ENCODE data around the gene CA7. TPM values are rescaled to one million over a fixed set of nuclear protein-coding genes. Genes with fewer than 3 reads are reported as not detected.

Gene CA7
- total and polyA plus RNA-seq, 4 donors = not detected

DNA sequence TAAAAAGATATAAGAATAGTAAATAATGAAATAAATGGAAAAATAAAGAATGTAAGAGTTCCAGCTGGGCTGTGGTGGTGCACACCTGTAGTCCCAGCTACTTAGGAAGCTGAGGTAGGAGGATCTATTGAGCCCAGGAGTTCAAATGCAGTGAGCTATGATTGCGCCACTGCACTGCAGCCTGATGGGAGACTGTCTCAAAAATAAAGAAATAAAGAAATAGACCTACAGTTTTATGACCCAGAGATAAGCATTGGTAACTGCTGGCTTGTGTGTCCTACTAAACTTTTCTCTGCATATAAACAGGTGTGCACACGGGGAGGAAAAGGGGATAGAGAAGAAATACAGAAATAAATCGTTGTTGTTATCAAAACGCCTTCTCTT is 28.3 kb downstream of the CA7 start:
- no peak overlapping the region for H3K9ac ChIP-seq (ENCODE audit: low read depth in 1 of 2, low read length in 2 of 2)
- no peak for DNase-seq (ENCODE audit: low spot score)
- no peak overlapping the region for H3K27ac ChIP-seq (ENCODE audit: low read depth in 1 of 2, low read length in 2 of 2)
- H3K27me3 ChIP-seq (ENCODE audit: control insufficient read depth in 4 of 4, insufficient read depth in 4 of 4, low read length in 3 of 4) = no peaks in the 10 kb centered on the region
- H3K4me1 ChIP-seq (ENCODE audit: control insufficient read depth in 4 of 4, insufficient read depth in 4 of 4, low read length in 3 of 4) = peaks cover 0 to 9% (median 3%) of the 10 kb centered on the region in 4 donors
- peak overlapping the region in 1 of 3 donors; percentile 15 for H3K4me3 ChIP-seq (ENCODE audit: low read depth in 1 of 3, low read length in 3 of 3)
- H3K9me3 ChIP-seq (ENCODE audit: control insufficient read depth in 4 of 4, low read length in 3 of 4) = no peaks in the 10 kb centered on the region
- no peak for TF ChIP-seq FOXA2 (IDR thresholded peaks at IDR 0.05)
- TF ChIP-seq, protein P1, sequence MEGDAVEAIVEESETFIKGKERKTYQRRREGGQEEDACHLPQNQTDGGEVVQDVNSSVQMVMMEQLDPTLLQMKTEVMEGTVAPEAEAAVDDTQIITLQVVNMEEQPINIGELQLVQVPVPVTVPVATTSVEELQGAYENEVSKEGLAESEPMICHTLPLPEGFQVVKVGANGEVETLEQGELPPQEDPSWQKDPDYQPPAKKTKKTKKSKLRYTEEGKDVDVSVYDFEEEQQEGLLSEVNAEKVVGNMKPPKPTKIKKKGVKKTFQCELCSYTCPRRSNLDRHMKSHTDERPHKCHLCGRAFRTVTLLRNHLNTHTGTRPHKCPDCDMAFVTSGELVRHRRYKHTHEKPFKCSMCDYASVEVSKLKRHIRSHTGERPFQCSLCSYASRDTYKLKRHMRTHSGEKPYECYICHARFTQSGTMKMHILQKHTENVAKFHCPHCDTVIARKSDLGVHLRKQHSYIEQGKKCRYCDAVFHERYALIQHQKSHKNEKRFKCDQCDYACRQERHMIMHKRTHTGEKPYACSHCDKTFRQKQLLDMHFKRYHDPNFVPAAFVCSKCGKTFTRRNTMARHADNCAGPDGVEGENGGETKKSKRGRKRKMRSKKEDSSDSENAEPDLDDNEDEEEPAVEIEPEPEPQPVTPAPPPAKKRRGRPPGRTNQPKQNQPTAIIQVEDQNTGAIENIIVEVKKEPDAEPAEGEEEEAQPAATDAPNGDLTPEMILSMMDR (IDR thresholded peaks at IDR 0.05; ENCODE audit: low read depth, low read length, missing input control) = no peak
- no peak for TF ChIP-seq RAD21 (IDR thresholded peaks at IDR 0.05)
- no peak for TF ChIP-seq SP1 (IDR thresholded peaks at IDR 0.05)
- TF ChIP-seq, protein P2, sequence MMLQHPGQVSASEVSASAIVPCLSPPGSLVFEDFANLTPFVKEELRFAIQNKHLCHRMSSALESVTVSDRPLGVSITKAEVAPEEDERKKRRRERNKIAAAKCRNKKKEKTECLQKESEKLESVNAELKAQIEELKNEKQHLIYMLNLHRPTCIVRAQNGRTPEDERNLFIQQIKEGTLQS (IDR thresholded peaks at IDR 0.05) = no peak
- TF ChIP-seq HNF4G (IDR thresholded peaks at IDR 0.05) = no peak
- TF ChIP-seq RXRA (IDR thresholded peaks at IDR 0.05) = no peak
- TF ChIP-seq HNF4A (conservative IDR thresholded peaks at IDR 0.05) = no peak
- no peak for TF ChIP-seq GABPA (IDR thresholded peaks at IDR 0.05 in 1 of 2, conservative IDR thresholded peaks at IDR 0.05 in 1 of 2)
- no peak for TF ChIP-seq EGR1 (IDR thresholded peaks at IDR 0.05; ENCODE audit: low read depth in 2 of 2)
- TF ChIP-seq JUND (IDR thresholded peaks at IDR 0.05) = no peak
- TF ChIP-seq FOXA1 (IDR thresholded peaks at IDR 0.05) = no peak
- TF ChIP-seq, protein P3, sequence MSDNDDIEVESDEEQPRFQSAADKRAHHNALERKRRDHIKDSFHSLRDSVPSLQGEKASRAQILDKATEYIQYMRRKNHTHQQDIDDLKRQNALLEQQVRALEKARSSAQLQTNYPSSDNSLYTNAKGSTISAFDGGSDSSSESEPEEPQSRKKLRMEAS (IDR thresholded peaks at IDR 0.05) = no peak
- TF ChIP-seq, protein P4, sequence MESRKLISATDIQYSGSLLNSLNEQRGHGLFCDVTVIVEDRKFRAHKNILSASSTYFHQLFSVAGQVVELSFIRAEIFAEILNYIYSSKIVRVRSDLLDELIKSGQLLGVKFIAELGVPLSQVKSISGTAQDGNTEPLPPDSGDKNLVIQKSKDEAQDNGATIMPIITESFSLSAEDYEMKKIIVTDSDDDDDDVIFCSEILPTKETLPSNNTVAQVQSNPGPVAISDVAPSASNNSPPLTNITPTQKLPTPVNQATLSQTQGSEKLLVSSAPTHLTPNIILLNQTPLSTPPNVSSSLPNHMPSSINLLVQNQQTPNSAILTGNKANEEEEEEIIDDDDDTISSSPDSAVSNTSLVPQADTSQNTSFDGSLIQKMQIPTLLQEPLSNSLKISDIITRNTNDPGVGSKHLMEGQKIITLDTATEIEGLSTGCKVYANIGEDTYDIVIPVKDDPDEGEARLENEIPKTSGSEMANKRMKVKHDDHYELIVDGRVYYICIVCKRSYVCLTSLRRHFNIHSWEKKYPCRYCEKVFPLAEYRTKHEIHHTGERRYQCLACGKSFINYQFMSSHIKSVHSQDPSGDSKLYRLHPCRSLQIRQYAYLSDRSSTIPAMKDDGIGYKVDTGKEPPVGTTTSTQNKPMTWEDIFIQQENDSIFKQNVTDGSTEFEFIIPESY (IDR thresholded peaks at IDR 0.05) = no peak
- no peaks in the 10 kb centered on the region for H3K36me3 ChIP-seq (ENCODE audit: control insufficient read depth in 4 of 4, insufficient read depth in 3 of 4, low read depth in 1 of 4, low read length in 3 of 4)
- WGBS = 70% methylated on average over 4 of the region's 4 CpGs

DNA sequence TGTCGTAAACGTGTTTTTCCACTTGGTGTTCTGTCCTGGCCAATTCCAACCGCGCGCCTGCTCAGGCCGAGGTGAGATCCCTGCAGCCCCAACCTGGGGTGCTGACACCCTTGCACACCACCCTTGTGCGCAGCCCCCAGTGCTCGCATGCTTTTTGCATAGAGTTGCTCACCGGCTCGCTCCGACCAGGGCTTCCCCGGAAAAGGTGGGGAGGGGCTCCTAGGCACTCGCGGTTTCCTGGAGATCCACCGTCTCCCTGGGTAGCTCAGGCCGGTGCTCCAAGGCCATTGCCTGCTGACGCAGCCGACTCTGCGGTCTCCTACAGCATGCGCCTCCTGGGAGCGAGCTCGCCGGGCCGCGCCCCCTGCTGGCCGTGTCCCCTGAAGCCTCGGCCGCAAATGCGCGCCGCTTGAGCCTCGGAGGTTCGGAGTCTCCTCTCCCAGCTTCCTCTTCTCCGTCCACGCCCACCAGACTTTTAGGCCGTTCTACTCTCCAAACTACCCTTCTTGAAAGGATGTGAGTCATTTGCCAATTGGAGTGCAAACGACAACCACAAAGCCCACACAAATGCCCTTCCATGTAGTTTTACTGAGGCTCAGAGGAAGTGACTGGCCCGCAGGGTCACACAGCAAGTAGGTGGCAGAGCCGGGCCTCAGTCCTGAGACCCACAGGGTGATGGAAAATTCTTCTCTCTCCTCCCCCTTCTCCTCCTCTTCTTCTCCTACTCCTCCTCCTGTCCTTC is 28.9 kb downstream of the CA7 start:
- H3K27ac ChIP-seq (ENCODE audit: low read depth in 1 of 2, low read length in 2 of 2) = no peak overlapping the region
- H3K9me3 ChIP-seq (ENCODE audit: control insufficient read depth in 4 of 4, low read length in 3 of 4) = no peaks in the 10 kb centered on the region
- no peak overlapping the region for H3K9ac ChIP-seq (ENCODE audit: low read depth in 1 of 2, low read length in 2 of 2)
- 7% methylated on average over 39 of the region's 39 CpGs for WGBS
- no peaks in the 10 kb centered on the region for H3K36me3 ChIP-seq (ENCODE audit: control insufficient read depth in 4 of 4, insufficient read depth in 3 of 4, low read depth in 1 of 4, low read length in 3 of 4)
- peaks cover 0 to 10% (median 5%) of the 10 kb centered on the region in 4 donors for H3K4me1 ChIP-seq (ENCODE audit: control insufficient read depth in 4 of 4, insufficient read depth in 4 of 4, low read length in 3 of 4)
- no peaks in the 10 kb centered on the region for H3K27me3 ChIP-seq (ENCODE audit: control insufficient read depth in 4 of 4, insufficient read depth in 4 of 4, low read length in 3 of 4)
- peak; percentile 86 for DNase-seq (ENCODE audit: low spot score)
- peak overlapping the region in 2 of 3 donors; percentile 15 to 42 for H3K4me3 ChIP-seq (ENCODE audit: low read depth in 1 of 3, low read length in 3 of 3)
- TF ChIP-seq EGR1 (IDR thresholded peaks at IDR 0.05; ENCODE audit: low read depth in 2 of 2) (no peak), FOXA1 (IDR thresholded peaks at IDR 0.05) (no peak), RXRA (IDR thresholded peaks at IDR 0.05) (no peak), HNF4A (conservative IDR thresholded peaks at IDR 0.05) (no peak), NR2F2 (IDR thresholded peaks at IDR 0.05) (no peak), JUND (IDR thresholded peaks at IDR 0.05) (peak in 1 of 2 donors; percentile 29), GABPA (IDR thresholded peaks at IDR 0.05 in 1 of 2, conservative IDR thresholded peaks at IDR 0.05 in 1 of 2) (no peak), TAF1 (conservative IDR thresholded peaks at IDR 0.05) (no peak), SP1 (IDR thresholded peaks at IDR 0.05) (peak; percentile 43), YY1 (IDR thresholded peaks at IDR 0.05) (no peak), HNF4G (IDR thresholded peaks at IDR 0.05) (no peak)
- TF ChIP-seq, protein P3 (IDR thresholded peaks at IDR 0.05) = peak; percentile 29
- TF ChIP-seq, protein P5, sequence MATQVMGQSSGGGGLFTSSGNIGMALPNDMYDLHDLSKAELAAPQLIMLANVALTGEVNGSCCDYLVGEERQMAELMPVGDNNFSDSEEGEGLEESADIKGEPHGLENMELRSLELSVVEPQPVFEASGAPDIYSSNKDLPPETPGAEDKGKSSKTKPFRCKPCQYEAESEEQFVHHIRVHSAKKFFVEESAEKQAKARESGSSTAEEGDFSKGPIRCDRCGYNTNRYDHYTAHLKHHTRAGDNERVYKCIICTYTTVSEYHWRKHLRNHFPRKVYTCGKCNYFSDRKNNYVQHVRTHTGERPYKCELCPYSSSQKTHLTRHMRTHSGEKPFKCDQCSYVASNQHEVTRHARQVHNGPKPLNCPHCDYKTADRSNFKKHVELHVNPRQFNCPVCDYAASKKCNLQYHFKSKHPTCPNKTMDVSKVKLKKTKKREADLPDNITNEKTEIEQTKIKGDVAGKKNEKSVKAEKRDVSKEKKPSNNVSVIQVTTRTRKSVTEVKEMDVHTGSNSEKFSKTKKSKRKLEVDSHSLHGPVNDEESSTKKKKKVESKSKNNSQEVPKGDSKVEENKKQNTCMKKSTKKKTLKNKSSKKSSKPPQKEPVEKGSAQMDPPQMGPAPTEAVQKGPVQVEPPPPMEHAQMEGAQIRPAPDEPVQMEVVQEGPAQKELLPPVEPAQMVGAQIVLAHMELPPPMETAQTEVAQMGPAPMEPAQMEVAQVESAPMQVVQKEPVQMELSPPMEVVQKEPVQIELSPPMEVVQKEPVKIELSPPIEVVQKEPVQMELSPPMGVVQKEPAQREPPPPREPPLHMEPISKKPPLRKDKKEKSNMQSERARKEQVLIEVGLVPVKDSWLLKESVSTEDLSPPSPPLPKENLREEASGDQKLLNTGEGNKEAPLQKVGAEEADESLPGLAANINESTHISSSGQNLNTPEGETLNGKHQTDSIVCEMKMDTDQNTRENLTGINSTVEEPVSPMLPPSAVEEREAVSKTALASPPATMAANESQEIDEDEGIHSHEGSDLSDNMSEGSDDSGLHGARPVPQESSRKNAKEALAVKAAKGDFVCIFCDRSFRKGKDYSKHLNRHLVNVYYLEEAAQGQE (IDR thresholded peaks at IDR 0.05) = no peak
- TF ChIP-seq, protein P2 (IDR thresholded peaks at IDR 0.05) = no peak
- TF ChIP-seq, protein P4 (IDR thresholded peaks at IDR 0.05) = no peak
